ENCODE measurements around the gene HSD11B1L.

Gene HSD11B1L, protein sequence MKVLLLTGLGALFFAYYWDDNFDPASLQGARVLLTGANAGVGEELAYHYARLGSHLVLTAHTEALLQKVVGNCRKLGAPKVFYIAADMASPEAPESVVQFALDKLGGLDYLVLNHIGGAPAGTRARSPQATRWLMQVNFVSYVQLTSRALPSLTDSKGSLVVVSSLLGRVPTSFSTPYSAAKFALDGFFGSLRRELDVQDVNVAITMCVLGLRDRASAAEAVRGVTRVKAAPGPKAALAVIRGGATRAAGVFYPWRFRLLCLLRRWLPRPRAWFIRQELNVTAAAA

DNA sequence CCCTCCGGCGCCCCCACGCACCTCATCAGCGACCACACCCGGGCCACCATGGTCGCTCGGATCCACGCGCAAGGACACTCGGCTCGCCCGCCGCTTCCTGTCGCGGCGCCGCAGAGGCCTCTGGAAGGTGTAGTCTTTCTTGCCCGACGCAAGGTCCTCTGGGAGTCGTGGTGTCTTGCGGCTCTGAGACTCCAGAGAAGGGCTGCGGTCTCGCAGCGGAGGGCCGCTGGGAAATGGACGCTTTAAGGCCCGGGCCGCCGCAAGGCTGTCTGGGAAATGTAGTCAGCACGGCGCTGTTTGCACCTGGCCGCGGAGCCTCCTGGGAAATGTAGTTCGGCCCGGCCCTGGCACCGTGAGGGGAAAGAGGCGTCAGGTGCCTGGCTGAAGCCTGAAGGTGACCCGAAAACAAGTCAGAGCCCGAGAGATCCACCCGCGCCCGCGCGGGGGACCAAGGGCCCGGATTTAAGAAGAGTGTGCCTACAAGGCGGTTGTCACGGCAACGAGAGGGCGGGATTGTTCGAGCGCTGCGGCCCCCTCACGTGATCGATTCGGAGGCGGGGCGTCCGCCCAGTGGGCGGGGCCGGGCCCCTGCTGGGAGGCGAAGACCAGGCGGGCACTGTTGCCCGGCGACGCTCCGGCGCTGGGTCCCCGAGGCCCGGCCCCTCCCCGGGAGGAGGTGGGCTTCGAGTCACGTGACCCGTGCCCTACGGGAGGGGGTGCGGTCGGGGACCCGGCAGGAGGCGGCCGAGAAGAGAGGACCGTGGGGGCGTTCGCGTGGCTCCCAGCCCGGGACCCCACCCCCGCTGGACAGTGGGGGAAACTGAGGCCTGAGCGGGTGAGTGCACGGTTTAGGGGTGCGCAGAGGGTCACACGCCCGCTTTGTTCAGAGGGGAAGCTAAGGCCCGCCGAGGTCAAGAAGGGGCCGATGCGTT is at the start of gene HSD11B1L, which contains the start of gene MICOS13:
TSS of gene HSD11B1L (plus strand) at position 591 of the 932 bp plus-strand sequence. CDS start 3,806 bp downstream, outside the sequence.
TSS of gene MICOS13 (minus strand) at position 80 of the 932 bp plus-strand sequence. CDS start at position 50, 30 bp downstream.
- DNase-seq (ENCODE audit: extremely low spot score, insufficient read length, low read depth) (peak; percentile 92), FAIRE-seq (peak; percentile 100)

DNA sequence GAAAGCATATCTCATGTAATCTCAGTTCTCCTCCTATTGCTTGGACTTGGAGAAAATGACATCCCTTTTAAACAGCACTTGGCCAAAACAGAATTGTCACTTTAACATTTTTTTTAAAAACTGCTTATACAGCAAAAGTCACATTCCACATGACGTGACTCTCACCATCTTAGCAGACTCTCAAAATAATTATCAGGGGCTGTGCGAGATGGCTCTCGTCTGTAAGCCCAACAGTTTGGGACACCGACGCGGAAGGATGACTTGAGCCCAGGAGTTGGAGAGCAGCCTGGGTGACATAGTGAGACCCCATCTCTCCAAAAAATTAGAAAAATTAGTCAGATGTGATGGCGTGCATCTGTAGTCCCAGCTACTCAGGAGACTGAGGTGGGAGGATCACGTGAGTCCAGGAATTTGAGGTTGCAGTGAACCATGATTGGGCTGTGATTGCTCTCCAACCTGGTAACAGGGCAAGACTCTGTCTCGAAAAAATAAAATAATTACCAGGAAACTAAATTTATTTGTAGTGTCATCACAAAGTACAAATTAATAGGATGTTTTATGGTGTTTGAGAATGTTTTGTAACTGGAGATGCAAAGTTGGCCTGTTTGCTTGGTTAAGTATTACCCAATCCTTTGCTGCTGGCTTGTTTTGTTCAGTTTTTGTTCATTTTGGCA is 49.1 kb upstream of the HSD11B1L start:
- DNase-seq (ENCODE audit: extremely low spot score, insufficient read length, low read depth) (no peak), FAIRE-seq (no peak)

DNA sequence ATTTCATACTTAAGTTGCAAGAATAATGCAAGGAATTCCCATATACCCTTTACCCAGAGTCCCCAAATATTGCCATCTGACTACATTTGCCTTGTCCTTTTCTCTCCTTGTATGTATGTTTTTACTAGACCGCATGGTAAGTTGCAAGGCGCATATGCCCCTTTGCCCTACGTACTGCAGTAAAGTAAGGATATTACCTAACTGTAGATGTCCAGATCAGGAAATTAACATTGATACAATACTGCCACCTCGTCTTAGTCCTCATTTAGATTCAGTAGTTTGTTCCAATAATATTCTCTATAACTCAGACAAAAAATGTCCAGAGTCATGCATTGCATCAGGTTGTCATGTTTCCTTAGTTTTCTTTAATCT is 48.6 kb upstream of the HSD11B1L start:
- FAIRE-seq = no peak
- no peak for DNase-seq (ENCODE audit: extremely low spot score, insufficient read length, low read depth)

DNA sequence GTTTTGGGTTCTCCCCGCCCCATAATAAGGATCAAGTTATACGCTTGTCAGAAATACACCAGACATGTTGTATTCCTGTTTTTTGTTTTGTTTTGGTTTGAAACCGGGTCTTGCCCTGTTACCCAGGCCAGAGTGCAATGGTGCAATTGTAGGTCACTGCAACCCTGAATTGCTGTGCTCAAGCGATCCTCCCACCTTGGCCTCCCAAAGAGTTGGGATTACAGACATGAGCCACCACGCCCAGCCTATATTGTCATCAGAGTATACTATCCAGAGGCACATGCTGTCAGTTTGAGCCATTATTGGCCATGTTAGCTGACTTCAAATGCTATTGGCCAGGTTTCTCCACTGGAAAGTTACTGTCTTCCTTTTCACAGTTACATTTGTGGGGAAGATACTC is 48.2 kb upstream of the HSD11B1L start:
- DNase-seq (ENCODE audit: extremely low spot score, insufficient read length, low read depth) (no peak), FAIRE-seq (no peak)

DNA sequence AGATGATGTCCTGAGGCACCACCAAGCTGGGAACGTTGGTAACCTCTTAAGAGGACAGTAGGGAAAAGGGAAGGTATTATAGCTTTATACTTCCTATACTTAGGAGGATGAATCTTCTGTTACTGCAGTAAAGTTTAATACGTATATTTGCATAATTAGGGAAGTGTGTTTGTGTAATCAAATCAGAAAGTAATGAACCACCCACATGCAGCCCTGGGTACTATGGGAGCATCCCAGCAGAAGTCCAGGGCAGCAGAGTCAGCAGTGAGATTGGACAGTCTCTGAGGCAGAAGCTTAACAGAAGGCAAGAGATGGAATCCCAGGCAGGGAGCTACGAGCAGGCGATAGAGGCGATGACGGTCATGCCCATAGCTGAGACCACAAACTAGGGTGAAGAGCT is 45.4 kb upstream of the HSD11B1L start:
- DNase-seq (ENCODE audit: extremely low spot score, insufficient read length, low read depth) (no peak), FAIRE-seq (no peak)

DNA sequence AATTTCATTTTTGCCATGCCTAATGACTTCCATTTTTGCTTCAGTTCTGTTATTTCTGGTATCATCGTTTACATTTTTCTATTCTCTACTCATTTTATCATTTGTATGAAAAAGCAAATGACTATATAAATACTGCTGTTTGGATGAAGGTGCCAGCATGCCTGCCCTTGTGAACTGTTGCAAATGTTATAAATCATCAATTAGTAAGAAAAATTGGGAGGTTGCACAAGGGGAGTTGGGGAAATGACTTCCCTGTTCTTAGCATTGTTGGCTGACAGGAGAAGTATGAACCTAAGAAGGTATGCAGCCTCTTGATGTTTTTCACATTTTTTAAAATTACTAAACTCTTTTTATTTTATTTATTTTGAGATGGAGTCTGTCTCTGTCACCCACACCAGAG is 42.9 kb upstream of the HSD11B1L start:
- no peak for FAIRE-seq

DNA sequence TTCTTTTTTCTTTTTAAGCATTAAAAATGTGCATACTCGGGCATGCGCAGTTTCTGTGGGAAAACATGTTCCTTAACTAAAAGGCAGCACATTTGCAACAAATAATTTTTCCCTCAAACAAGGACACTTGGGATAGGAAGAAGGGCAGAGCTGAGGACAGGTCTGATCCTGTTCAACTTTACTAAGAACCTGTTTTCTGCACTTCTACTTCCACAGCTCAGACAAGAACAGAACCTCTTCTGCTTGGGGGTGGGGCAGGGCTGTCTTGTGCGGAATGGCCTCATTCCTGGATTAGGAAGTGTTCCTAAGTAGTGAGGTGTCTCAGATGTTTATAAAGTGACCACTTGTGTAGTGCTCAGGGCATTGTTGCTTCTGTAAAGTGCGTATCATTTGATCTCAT is 39.7 kb upstream of the HSD11B1L start:
- DNase-seq (ENCODE audit: extremely low spot score, insufficient read length, low read depth) (no peak), FAIRE-seq (no peak)

More for the DNA sequence above, 42.9 kb upstream of the HSD11B1L start:
- DNase-seq (ENCODE audit: extremely low spot score, insufficient read length, low read depth) = no peak

DNA sequence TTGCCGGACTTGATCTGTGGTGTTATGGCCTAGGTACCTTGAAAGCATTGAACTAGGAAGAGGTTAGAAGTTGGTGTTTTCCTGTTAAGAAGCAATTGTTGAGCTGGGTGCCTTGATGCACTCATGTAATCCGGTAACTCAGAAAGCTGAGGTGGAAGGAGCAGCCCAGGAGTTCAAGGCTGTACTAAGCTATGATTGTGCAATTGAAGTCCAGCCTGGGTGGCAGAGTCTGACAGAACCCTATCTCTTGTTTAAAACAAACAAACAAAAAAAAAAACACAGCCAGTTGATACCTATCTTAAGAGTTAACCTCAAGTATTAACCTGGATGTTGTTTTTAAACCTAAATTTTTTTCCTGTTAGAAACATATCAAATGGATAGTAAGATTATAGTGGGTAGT is 38.6 kb upstream of the HSD11B1L start:
- FAIRE-seq = no peak
- DNase-seq (ENCODE audit: extremely low spot score, insufficient read length, low read depth) = no peak

DNA sequence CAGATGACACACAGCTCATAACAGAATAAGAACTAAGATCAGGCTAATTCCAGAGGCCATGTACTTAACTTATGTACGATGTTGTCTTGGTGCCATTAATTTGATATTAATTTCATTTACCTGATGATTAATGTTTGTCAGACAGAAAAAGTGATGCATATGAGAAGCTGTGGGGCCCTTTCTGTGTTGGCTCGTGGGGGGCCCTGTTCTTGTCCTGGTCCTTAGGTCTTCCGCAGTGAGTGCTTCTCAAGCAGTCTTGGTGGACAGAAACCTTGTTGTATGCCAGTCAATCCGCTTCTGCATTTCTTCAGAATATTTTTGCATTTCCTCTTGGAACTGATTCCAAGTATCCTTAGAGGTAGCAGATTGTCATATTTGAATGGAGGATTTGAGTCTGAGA is 37.8 kb upstream of the HSD11B1L start:
- DNase-seq (ENCODE audit: extremely low spot score, insufficient read length, low read depth) (no peak), FAIRE-seq (no peak)

DNA sequence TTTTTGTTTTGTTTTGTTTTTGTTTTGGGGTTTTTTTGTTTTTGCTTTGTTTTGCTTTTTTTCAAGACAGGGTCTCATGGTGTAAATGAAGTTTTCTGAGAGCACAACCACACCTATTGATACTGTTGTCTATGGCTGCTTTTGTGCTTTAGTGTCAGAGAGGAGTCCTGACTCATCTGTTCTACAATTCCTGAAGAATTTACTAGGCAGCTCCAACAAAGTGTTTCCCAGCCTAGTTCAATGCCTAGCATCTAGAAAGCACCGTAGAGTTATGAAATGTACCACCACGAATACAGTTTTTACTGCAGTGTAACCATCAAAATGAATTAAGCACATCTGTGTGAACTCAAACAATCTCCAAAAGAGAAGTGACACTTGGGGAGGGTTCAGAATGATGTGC is 36.8 kb upstream of the HSD11B1L start:
- FAIRE-seq = no peak
- DNase-seq (ENCODE audit: extremely low spot score, insufficient read length, low read depth) = no peak

DNA sequence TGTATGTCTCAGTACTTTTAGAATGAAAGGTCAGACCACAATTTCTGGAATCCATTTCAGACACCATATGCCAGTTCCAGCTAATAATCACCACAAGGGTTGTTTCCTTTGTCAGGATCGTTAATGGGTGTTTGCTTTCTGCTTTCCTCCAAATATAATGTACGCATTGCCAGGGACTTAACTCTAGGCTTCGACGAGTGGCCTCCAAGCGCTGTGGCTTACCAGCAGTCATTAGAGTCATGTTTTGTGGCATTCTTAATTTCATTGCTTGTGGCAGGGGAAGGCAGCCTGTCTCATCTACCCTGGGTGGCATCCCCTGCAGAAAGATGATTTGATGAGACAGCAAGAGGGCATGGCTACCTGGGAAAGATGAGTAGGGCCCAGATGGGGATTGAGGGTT is 35.4 kb upstream of the HSD11B1L start:
- no peak for FAIRE-seq
- no peak for DNase-seq (ENCODE audit: extremely low spot score, insufficient read length, low read depth)

DNA sequence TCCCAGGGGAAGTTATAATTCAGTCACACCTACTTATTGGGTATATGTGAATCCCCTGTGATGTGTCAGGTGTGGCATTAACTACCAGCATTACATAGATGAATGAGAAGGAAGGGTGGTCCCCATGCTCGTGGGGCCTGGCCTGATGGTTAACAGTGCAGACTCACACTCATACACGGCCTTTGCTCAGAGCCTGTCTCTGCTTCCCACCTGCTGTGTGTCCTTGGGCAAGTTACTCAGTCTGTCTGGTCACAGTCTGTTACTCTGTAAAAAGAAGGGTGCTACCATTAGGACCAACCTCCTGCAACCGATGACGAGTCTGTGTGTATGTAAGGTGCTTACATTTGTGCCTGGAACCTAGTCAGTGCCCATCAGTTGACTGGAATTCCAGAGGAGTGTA is 34.1 kb upstream of the HSD11B1L start:
- no peak for DNase-seq (ENCODE audit: extremely low spot score, insufficient read length, low read depth)
- no peak for FAIRE-seq

DNA sequence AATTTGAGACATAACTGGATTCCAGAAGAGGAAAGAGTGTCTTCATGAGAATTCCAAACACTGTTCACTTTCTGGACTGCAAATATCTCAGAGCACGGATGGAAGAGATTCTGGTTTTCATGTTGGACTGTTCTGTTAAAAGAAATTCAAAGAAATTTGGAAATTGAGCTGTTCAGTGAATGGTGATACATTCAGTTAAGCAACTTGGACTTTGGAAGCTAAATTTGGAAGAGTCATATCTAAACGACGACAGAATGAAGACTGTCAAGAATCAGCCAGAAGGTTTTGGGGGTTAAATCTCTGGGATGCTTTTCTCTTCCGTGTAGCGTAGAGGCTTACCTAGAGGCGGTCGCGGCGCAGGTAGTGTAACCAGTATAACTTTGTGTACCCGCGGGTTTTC is 32.4 kb upstream of the HSD11B1L start:
- DNase-seq (ENCODE audit: extremely low spot score, insufficient read length, low read depth) = no peak
- peak; percentile 33 for FAIRE-seq

DNA sequence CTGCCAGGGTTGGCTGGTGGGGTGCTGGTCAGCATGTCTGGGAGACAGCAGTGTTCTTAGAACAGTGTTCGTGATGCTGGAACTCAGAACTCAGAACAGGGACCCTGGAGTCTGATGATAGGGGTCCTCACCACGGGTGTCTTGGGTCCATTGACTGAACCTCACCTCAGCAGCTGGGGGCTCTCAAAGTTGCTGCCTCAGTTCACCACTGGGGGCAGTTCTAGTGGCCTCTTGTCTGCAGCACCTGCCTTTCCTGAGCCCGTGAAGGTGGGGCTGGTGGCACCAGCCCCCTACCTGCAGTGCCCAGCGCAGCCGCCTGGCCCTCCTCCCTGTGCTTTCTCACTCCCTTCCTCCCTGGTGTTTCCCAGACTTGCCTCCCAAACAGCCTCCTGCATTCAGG is 29.5 kb upstream of the HSD11B1L start:
- no peak for DNase-seq (ENCODE audit: extremely low spot score, insufficient read length, low read depth)
- FAIRE-seq = no peak

DNA sequence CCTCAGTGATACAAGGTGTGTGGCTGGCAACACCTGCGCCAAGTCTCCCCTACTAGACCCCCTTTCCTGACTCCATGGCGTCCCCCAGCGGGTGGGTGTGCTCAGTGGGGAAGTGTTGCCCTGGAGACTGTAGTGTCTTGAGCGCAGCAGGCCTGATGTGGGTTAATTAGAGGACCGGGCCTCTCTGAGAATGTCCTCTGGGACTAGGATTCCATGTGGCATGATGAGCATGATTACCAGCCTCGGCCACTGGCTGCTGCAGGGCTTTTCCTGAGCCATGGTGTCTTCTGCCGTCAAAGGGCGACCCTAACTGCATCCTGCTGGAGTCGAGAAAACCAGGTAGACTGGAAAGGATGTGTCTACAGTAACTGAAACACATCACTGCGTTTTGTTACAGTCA is 28.6 kb upstream of the HSD11B1L start:
- FAIRE-seq (no peak), DNase-seq (ENCODE audit: extremely low spot score, insufficient read length, low read depth) (no peak)

DNA sequence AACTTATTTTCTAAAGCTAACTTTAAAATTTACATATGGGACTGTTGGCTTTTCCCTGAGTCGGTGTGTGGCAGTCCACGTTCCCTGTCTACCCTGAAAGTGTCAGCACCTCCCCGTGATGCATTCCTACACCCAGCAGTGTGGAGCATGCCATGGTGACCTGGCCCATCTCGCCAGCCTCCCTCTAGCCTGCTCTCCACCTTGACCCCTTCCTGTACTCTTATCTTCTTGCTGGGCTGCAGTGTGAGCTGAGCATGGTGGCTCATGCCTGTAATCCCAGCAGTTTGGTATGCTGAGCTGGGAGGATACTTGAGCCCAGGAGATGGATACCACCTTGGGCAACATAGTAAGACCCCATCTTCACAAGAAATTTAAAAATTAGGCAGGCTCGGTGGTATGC is 25.9 kb upstream of the HSD11B1L start:
- DNase-seq (ENCODE audit: extremely low spot score, insufficient read length, low read depth) (no peak), FAIRE-seq (no peak)

DNA sequence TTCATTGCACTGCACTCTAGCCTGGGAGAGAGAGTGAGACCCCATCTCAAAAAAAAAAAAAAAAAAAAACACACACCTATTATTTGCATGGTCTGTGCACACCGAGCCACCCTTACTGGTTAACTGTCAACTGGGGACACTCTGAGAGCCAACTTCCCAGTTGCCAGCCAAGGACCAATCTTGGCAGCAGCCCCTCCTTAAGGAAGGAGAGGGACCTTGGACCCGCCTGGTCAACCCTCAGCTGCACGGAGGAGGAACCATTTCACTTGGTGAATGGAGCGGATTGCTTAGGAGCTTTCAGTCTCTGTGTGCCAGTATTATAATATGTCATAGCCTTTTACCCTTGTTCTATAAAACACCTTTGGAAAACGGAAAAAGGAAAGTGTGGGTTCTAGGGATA is 25.4 kb upstream of the HSD11B1L start:
- FAIRE-seq (no peak), DNase-seq (ENCODE audit: extremely low spot score, insufficient read length, low read depth) (no peak)

DNA sequence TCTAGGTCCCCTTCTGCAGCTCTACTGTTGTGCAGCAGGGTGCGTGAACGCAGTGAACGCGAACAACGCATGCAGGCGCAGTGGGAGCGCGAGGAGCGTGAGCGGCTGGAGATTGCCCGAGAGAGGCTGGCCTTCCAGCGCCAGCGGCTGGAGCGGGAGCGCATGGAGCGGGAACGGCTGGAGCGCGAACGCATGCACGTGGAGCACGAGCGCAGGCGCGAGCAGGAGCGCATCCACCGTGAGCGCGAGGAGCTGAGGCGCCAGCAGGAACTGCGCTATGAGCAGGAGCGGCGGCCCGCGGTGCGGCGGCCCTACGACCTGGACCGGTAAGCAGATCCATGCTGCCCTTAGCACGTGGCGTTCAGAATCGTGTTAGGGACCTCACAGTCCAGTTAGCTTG is 19.3 kb upstream of the HSD11B1L start:
- no peak for FAIRE-seq

DNA sequence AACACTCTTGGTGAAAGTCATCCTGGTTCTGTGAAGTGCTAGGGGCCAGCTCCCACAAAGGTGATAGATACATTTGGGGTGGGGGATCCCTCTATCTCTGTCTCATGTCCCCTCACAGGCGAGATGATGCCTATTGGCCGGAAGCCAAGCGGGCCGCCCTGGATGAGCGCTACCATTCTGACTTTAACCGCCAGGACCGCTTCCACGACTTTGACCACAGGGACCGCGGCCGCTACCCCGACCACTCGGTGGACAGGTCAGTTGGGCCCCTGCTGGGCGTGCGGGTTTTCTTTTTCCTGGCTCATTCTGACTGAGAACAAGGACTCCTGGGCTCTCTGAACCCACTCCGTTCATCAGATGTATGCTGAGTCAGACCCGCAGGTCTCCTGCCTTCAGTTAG is 16.9 kb upstream of the HSD11B1L start:
- FAIRE-seq = no peak
- DNase-seq (ENCODE audit: extremely low spot score, insufficient read length, low read depth) = no peak

More for the DNA sequence above, 19.3 kb upstream of the HSD11B1L start:
- no peak for DNase-seq (ENCODE audit: extremely low spot score, insufficient read length, low read depth)

DNA sequence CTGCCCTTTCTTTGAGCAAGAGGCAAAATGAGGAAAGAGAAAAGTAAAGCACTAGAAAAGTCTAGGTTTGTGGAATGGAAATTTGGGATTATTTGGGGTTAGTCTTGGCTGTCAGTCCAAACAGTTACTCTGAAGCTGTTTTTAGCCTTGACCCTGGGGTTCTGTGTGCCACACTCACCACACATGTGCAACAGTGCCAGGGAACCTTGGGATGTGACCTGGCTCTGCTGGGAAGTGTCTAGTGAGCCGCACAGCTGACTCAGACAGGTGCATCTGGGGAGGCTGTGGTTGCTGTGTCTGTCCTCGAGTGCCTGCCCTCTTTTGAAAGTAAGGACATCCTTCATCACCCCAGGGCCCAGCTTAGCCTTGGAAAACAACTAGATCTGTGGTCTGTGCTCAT is 16.3 kb upstream of the HSD11B1L start:
- FAIRE-seq = no peak

More for the DNA sequence above, 16.3 kb upstream of the HSD11B1L start:
- no peak for DNase-seq (ENCODE audit: extremely low spot score, insufficient read length, low read depth)
